Fibroblast of pulmonary artery (primary cell): Measurements from ENCODE around the gene POLR1B.

Experiments
- DNase-seq: peaks from one replicate; pipeline ENCODE4 v3.0.0-alpha.2; 2010; ENCODE audit warnings: low read depth
- H3K4me3 ChIP-seq: replicated peaks from 2 replicates; pipeline ENCODE4 v1.5.1; 2011; ENCODE audit warnings: low read depth, mild to moderate bottlenecking, control low read depth, low read length, moderate library complexity
- CTCF ChIP-seq: IDR thresholded peaks from 2 replicates; pipeline ENCODE4 v1.5.1; 2011; ENCODE audit warnings: mild to moderate bottlenecking, control low read depth, low read length, inconsistent platforms; ENCODE audit errors: missing control alignments

The POLR1B gene

GRCh38 chr2:112600634-112601033 lies 58.4 kb downstream of the POLR1B start:
- no peak overlapping the region for H3K4me3 ChIP-seq
- no peak for TF ChIP-seq CTCF
- DNase-seq: no peak

- TF ChIP-seq CTCF: no peak
- no peak for DNase-seq
- H3K4me3 ChIP-seq: no peak overlapping the region
Measured at GRCh38 chr2:112601754-112602153, 59.5 kb downstream of the POLR1B start.

- no peak overlapping the region for H3K4me3 ChIP-seq
- TF ChIP-seq CTCF: no peak
- no peak for DNase-seq
Measured at GRCh38 chr2:112602917-112603316, 60.7 kb downstream of the POLR1B start.

GRCh38 chr2:112603731-112604130 lies 61.5 kb downstream of the POLR1B start:
- no peak for DNase-seq
- TF ChIP-seq CTCF: no peak
- no peak overlapping the region for H3K4me3 ChIP-seq

- no peak for DNase-seq
- no peak for TF ChIP-seq CTCF
- H3K4me3 ChIP-seq: no peak overlapping the region
Measured at GRCh38 chr2:112604952-112605351, 62.7 kb downstream of the POLR1B start.

GRCh38 chr2:112605926-112606325 lies 63.7 kb downstream of the POLR1B start:
- no peak for DNase-seq
- no peak overlapping the region for H3K4me3 ChIP-seq
- no peak for TF ChIP-seq CTCF

- no peak overlapping the region for H3K4me3 ChIP-seq
- no peak for TF ChIP-seq CTCF
Measured at GRCh38 chr2:112606547-112606946, 64.3 kb downstream of the POLR1B start.

More at GRCh38 chr2:112606547-112606946, 64.3 kb downstream of the POLR1B start:
- DNase-seq: no peak
